DND-41 (cell line): ENCODE measurements around the gene MYEOV.

Source experiments
- ATAC-seq: fragments of 200-7000 bp; cut with Tn5 transposase; 3 replicates; pipeline ENCODE4 v1.9.1; 2021; ENCODE audit warnings: low read depth; ENCODE audit not compliant: insufficient read depth
- DNase-seq: peaks from one replicate; pipeline ENCODE4 v3.0.0-alpha.2; 2020
- H2AFZ ChIP-seq: 2 replicates; pipeline ENCODE4 v1.6.0; 2012; ENCODE audit warnings: low read depth, low read length
- H3K27ac ChIP-seq: 2 replicates; pipeline ENCODE4 v1.5.1; 2012; ENCODE audit warnings: low read length, inconsistent platforms
- H3K27me3 ChIP-seq: fragments of 200-600 bp; sonication (generic); 2 replicates; pipeline ENCODE4 v1.6.0; 2012; ENCODE audit warnings: low read length, mild to moderate bottlenecking, inconsistent platforms; ENCODE audit not compliant: insufficient read depth, poor library complexity
- H3K36me3 ChIP-seq: 2 replicates; pipeline ENCODE4 v1.5.1; 2012; ENCODE audit warnings: low read length, inconsistent platforms; ENCODE audit not compliant: insufficient read depth
- H3K4me1 ChIP-seq: 2 replicates; pipeline ENCODE4 v1.5.1; 2012; ENCODE audit warnings: mild to moderate bottlenecking, low read length; ENCODE audit not compliant: insufficient read depth
- H3K4me2 ChIP-seq: 2 replicates; pipeline ENCODE4 v1.6.0; 2012; ENCODE audit warnings: mild to moderate bottlenecking, moderate library complexity, low read length, inconsistent platforms; ENCODE audit not compliant: insufficient read depth
- H3K4me3 ChIP-seq, 2 experiments: fragments of 200-600 bp in 1 of 2; shearing (Covaris generic) in 1 of 2; 2 replicates each; pipeline ENCODE4 v1.5.1; 2012 to 2016; ENCODE audit warnings: inconsistent platforms in 2 of 2, low read length in 2 of 2, mild to moderate bottlenecking in 2 of 2, low read depth in 1 of 2, moderate library complexity in 1 of 2
- H3K79me2 ChIP-seq: 2 replicates; pipeline ENCODE4 v1.6.0; 2012; ENCODE audit warnings: low read length, inconsistent platforms; ENCODE audit not compliant: insufficient read depth
- H3K9ac ChIP-seq: 2 replicates; pipeline ENCODE4 v1.6.0; 2012; ENCODE audit warnings: low read depth, mild to moderate bottlenecking, inconsistent platforms, low read length, moderate library complexity
- H3K9me3 ChIP-seq: 2 replicates; pipeline ENCODE4 v1.5.1; 2012; ENCODE audit warnings: low read length, moderate library complexity, mild to moderate bottlenecking, inconsistent platforms; ENCODE audit not compliant: insufficient read depth, severe bottlenecking
- H4K20me1 ChIP-seq: 2 replicates; pipeline ENCODE4 v1.6.0; 2012; ENCODE audit warnings: low read length; ENCODE audit not compliant: insufficient read depth
- CTCF ChIP-seq: IDR thresholded peaks from 2 replicates; pipeline ENCODE4 v1.5.1; 2012; ENCODE audit warnings: borderline replicate concordance, low read length, moderate library complexity, mild to moderate bottlenecking; ENCODE audit not compliant: poor library complexity, severe bottlenecking; ENCODE audit errors: extremely low read depth
- EZH2 ChIP-seq: IDR thresholded peaks from 3 replicates; pipeline ENCODE4 v1.6.1; 2012; ENCODE audit warnings: borderline replicate concordance, low read depth, mild to moderate bottlenecking, moderate library complexity, low read length, inconsistent platforms; ENCODE audit not compliant: severe bottlenecking

The MYEOV gene

GRCh38 chr11:69275178-69275577 lies 18.8 kb upstream of the MYEOV start:
- H4K20me1 ChIP-seq = no peaks in the 10 kb centered on the region
- ATAC-seq (no peak), DNase-seq (no peak)
- no peaks in the 10 kb centered on the region for H3K79me2 ChIP-seq
- no peak overlapping the region for H3K4me3 ChIP-seq
- no peaks in the 10 kb centered on the region for H3K36me3 ChIP-seq
- H3K4me2 ChIP-seq = no peak overlapping the region
- H3K27me3 ChIP-seq = no peaks in the 10 kb centered on the region
- no peak overlapping the region for H3K27ac ChIP-seq
- H3K9me3 ChIP-seq = no peaks in the 10 kb centered on the region
- no peak overlapping the region for H2AFZ ChIP-seq
- no peak for TF ChIP-seq EZH2
- no peak for TF ChIP-seq CTCF
- H3K4me1 ChIP-seq = no peaks in the 10 kb centered on the region
- H3K9ac ChIP-seq = no peak overlapping the region

GRCh38 chr11:69276165-69276564 lies 17.8 kb upstream of the MYEOV start:
- DNase-seq = no peak
- H2AFZ ChIP-seq = no peak overlapping the region
- no peaks in the 10 kb centered on the region for H3K9me3 ChIP-seq
- no peak overlapping the region for H3K4me3 ChIP-seq
- no peak for TF ChIP-seq EZH2
- TF ChIP-seq CTCF = no peak
- H3K27me3 ChIP-seq = no peaks in the 10 kb centered on the region
- H3K27ac ChIP-seq = no peak overlapping the region
- no peak for ATAC-seq
- H4K20me1 ChIP-seq = no peaks in the 10 kb centered on the region
- H3K4me1 ChIP-seq = no peaks in the 10 kb centered on the region
- H3K4me2 ChIP-seq = no peak overlapping the region
- H3K79me2 ChIP-seq = no peaks in the 10 kb centered on the region
- no peak overlapping the region for H3K9ac ChIP-seq
- no peaks in the 10 kb centered on the region for H3K36me3 ChIP-seq

- ATAC-seq (no peak), DNase-seq (no peak)
- Histone ChIP-seq H3K36me3 (no peaks in the 10 kb centered on the region), H3K4me2 (no peak overlapping the region), H3K27me3 (no peaks in the 10 kb centered on the region), H3K27ac (no peak overlapping the region), H3K4me1 (no peaks in the 10 kb centered on the region), H3K9me3 (no peaks in the 10 kb centered on the region), H4K20me1 (no peaks in the 10 kb centered on the region), H3K4me3 (no peak overlapping the region), H3K9ac (no peak overlapping the region), H3K79me2 (no peaks in the 10 kb centered on the region), H2AFZ (no peak overlapping the region)
- TF ChIP-seq EZH2 = no peak
- TF ChIP-seq CTCF = no peak
Measured at GRCh38 chr11:69277074-69277809, 16.7 kb upstream of the MYEOV start.
